Measurements from ENCODE around the gene MANF.
"Not testable (repeated sequence)": the region's sequence is repeated elsewhere in the genome, so short reads cannot be mapped to it uniquely, and the experiment has no call there.

Gene MANF

DNA sequence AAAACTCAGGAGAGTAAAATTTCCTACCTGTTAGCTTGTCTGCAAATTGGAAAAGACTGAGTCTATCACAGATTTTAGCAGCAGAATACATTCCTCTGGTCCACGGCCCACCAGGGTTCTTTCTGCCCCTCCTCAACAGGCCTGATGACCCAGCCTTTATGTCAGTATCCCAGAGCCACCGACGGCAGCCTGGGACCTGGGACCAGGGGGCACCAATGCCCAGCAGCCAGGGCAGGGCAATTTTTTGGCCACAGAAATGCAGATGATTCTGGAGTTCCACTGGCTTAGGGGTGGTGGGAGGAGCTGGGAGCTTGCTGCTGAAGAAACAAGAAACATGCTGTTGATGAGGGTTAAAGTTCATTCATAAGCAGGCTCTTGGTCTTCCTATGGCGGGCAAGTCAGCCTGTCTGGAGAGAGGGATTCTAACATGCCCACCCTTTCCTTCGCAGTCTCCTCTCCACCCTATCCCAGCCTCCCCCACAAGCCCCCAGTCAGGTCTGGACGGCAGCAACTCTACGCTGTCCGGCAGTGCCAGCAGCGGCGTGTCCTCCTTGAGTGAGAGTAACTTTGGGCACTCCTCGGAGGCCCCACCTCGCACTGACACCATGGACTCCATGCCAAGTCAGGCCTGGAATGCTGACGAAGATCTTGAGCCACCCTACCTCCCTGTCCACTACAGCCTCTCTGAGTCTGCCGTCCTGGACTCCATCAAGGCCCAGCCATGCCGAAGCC lies 4.3 kb upstream of the MANF start:
- DNase-seq (no peak), ATAC-seq (no peak)
- Mint-ChIP-seq H3K4me1 (peaks cover 19% of the 10 kb centered on the region), H3K9me3 (no peaks in the 10 kb centered on the region), H3K4me3 (no peak overlapping the region), H3K27me3 (no peaks in the 10 kb centered on the region), H3K36me3 (ENCODE audit: low read depth) (peaks cover 5% of the 10 kb centered on the region), H3K27ac (no peak overlapping the region)

DNA sequence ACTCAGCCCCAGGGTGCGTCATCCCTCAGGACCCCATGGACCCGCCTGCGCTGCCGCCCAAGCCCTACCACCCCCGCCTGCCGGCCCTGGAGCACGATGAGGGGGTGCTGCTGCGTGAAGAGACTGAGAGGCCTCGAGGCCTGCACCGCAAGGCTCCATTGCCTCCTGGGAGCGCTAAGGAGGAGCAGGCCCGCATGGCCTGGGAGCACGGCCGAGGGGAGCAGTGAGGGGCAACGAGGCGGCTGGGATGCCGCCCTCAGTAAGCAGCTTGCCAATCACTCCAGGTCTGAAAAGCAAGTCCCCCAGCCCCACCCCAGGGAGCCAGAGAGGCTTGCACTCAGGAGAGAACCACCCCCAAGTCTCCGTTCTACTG lies 3.8 kb upstream of the MANF start:
- DNase-seq (no peak), ATAC-seq (no peak)
- H3K27me3 Mint-ChIP-seq: no peaks in the 10 kb centered on the region

DNA sequence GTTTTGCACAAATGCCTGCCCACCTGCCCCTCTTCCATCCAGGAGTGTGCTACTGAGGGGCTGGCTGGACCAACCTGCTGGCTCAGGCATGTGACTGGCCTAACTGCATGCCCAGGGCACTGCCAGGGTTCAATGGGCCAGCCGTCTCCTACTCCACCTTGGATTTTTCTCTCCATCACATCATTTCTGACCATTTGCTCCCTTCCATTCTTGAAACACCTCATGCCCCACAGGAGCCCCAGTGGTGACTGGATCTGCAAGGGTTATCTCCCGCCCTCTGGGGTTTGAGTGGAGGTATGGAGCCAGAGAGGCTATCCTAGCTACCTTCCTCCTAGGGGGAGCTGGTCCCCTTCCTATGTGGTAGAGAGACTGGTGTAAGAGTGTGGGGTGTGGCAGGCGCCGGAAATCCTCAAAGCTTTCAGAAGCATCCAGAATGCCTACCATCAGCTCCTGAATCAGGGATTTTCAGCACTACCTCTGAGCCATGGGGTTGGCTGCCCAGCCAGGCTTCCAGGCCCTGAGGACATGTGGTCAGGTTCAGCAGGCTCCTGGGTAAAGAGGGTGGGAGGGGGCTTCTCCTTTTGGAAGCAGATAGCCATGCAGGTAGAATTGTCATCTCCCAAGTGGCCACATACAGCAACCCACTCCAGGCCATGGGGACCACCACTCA lies 2.9 kb upstream of the MANF start:
- Mint-ChIP-seq H3K27me3 (no peaks in the 10 kb centered on the region), H3K9me3 (no peaks in the 10 kb centered on the region), H3K4me1 (peaks cover 33% of the 10 kb centered on the region), H3K4me3 (no peak overlapping the region), H3K36me3 (ENCODE audit: low read depth) (peaks cover 18% of the 10 kb centered on the region), H3K27ac (no peak overlapping the region)
- DNase-seq (no peak), ATAC-seq (no peak)

More for the DNA sequence above, 3.8 kb upstream of the MANF start:
- Mint-ChIP-seq H3K4me3 (no peak overlapping the region), H3K4me1 (peaks cover 24% of the 10 kb centered on the region), H3K27ac (no peak overlapping the region), H3K9me3 (no peaks in the 10 kb centered on the region), H3K36me3 (ENCODE audit: low read depth) (peaks cover 10% of the 10 kb centered on the region)

DNA sequence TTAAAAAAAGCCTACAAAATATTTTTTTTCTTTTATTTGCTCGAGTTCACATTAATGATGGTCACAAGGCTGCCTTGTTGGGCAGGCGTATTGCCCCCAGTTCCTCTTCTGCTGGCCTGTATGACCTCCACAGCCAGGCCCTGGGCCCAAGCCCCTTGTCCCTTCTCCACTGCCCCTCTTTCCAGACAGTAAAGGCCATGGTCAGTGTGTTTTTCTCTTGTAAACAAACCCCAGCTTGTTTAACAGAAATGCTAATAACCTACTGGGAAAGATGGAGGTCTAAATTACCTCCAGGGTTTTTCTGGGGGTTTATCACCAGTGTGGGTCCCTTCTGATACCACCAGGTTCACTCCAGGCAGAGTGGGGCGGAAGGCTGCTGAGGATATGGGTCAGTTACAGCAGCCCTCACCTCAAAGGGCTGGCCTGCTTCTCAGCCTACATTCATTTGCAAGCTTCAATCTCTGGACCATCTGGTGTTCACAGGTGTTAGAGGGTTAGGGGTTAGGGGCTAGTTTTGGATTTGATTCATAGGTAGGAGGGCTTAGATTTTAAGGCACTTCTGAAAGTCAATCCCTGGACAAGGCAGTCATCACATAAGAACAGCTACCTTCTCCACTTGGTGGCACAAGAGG lies 2.0 kb upstream of the MANF start:
- peaks cover 42% of the 10 kb centered on the region for H3K4me1 Mint-ChIP-seq
- H3K36me3 Mint-ChIP-seq (ENCODE audit: low read depth): peaks cover 26% of the 10 kb centered on the region
- ATAC-seq: no peak
- H3K9me3 Mint-ChIP-seq: no peaks in the 10 kb centered on the region
- H3K27me3 Mint-ChIP-seq: no peaks in the 10 kb centered on the region
- H3K4me3 Mint-ChIP-seq: peak overlapping the region; percentile 98
- peak overlapping the region; percentile 99 for H3K27ac Mint-ChIP-seq
- no peak for DNase-seq

DNA sequence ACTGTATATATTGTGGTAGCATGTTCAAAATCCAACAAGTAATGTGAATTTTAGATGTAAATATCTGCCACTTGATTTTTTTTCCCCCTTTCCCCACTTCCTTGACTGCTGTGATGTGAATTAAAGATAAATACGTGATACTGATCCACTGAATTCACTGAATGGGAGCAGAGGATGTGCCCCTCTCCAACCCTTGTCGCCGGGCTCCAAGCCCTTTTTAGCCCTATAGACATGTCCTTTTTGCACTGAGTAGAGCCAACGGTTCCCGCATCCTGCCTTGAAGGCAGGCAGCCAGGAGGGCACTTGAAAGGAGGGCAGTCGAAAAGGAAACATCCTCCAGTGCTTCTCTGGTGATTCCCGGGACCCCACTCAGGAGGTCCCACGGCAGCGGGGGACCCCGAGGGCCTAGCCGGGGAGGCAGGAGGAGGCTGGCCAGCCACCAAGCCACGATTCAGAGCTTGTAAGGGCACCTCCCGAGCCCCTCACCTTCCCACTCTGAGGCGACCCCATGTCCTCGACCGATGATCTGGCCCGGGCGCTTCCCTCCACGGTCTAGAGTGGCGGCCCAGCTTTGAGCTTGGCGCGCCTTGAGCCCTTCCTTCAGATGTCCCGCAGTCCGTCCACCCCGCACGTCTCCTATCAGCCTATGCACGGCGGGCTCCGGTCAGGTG lies 901 bp upstream of the MANF start:
- no peak for ATAC-seq
- H3K27ac Mint-ChIP-seq: peak overlapping the region; percentile 99
- H3K9me3 Mint-ChIP-seq: no peaks in the 10 kb centered on the region
- peaks cover 35% of the 10 kb centered on the region for H3K36me3 Mint-ChIP-seq (ENCODE audit: low read depth)
- peaks cover 51% of the 10 kb centered on the region for H3K4me1 Mint-ChIP-seq
- no peaks in the 10 kb centered on the region for H3K27me3 Mint-ChIP-seq
- H3K4me3 Mint-ChIP-seq: peak overlapping the region; percentile 98
- no peak for DNase-seq

DNA sequence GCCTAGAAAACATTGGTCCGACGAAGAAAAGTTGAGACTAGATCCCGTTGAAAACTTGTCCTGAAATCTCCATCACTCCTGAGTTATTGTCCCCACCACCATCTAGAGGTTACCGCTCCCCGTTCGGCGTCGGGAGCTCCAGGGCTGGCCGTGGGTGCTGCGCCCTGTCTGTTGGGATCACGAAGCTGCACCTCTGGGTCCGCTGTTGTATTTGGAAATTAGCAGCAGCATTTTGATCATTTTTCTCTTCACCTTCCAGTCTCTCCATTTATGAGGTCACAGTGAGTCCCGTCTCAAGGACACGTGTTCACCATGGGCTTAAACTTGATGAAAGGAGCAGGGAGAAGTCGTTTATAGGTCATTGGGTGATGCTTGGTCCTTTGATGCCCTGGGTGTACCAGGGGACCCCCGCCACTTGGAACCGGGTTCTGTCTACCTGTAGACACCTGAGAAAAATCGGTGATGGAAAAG lies 565 bp downstream of the MANF start:
- DNase-seq (no peak), ATAC-seq (no peak)
- Mint-ChIP-seq H3K36me3 (ENCODE audit: low read depth) (peaks cover 37% of the 10 kb centered on the region), H3K9me3 (no peaks in the 10 kb centered on the region), H3K27ac (peak overlapping the region; percentile 99), H3K4me3 (peak overlapping the region; percentile 98), H3K4me1 (peaks cover 59% of the 10 kb centered on the region), H3K27me3 (no peaks in the 10 kb centered on the region)

DNA sequence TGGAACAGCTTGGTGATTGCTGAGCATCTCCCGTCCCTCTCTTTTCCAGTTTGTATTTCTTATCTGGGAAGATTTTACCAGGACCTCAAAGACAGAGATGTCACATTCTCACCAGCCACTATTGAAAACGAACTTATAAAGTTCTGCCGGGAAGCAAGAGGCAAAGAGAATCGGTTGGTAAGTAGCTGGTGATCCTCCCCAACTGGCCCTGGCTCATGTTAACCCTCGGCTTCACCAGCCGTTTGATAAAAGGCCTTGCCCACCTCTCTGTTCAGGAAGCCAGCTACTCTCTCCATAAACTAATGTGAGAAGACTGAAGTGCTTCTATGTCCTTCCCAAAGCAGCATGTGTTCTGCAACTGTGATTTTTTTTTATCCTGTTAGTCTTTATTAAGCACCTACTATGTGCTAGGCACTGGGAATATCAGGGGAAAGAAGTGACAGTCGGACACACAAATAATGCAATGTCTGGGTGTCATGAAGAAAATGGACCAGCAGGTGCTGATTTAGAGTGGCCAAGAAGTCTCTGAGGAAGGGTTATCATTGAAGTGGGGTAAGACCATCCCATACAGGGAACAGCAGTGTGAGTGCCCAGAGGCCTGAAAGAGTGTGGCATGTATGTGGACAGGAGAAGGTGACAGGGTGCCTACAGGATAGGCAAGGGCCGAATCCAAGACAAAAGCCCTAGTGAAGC lies 1.2 kb downstream of the MANF start:
- Mint-ChIP-seq H3K27me3 (no peaks in the 10 kb centered on the region), H3K27ac (peak overlapping the region; percentile 99), H3K4me3 (peak overlapping the region; percentile 98), H3K4me1 (peaks cover 61% of the 10 kb centered on the region), H3K36me3 (ENCODE audit: low read depth) (peaks cover 37% of the 10 kb centered on the region), H3K9me3 (no peaks in the 10 kb centered on the region)
- no peak for ATAC-seq
- no peak for DNase-seq

DNA sequence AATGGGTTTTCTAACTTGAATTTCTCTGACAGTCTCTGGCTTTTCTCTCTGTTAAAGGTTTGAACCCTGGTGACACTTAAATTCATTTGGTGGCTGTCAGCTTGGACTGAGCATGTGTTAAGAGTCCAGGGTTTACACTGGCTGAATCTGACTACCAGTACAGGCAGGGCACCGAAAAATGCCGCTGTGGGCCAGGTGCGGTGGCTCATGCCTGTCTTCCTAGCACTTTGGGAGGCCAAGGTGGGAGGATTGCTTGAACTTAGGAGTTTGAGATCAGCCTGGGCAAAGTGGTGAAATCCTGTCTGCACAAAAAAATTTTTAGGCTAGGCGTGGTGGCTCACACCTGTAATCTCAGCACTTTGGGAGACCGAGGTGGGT lies 1.8 kb downstream of the MANF start:
- no peak for ATAC-seq
- H3K4me3 Mint-ChIP-seq: peak overlapping the region; percentile 98
- no peak for DNase-seq
- H3K4me1 Mint-ChIP-seq: peaks cover 61% of the 10 kb centered on the region
- H3K9me3 Mint-ChIP-seq: no peaks in the 10 kb centered on the region
- H3K36me3 Mint-ChIP-seq (ENCODE audit: low read depth): peaks cover 37% of the 10 kb centered on the region
- peak overlapping the region; percentile 99 for H3K27ac Mint-ChIP-seq
- no peaks in the 10 kb centered on the region for H3K27me3 Mint-ChIP-seq

DNA sequence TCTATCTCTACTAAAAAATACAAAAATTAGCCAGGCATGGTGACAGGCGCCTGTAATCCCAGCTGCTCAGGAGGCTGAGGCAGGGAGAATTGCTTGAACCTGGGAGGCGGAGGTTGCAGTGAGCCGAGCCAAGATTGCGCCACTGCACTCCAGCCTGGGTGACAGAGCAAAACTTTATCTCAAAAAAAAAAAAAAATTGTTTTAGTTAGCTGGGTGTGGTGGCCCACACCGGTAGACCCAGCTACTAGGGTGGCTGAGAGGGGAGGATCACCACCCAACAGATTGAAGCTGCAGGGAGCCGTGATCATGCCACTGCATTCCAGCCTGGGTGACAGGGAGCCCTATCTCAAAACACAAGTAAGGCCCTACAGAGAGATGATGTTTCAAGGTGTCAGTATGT lies 2.2 kb downstream of the MANF start:
- H3K27ac Mint-ChIP-seq: peak overlapping the region; percentile 99
- H3K4me3 Mint-ChIP-seq: peak overlapping the region; percentile 98
- DNase-seq, H3K27me3 Mint-ChIP-seq, ATAC-seq, H3K9me3 Mint-ChIP-seq: not testable (repeated sequence)
- peaks cover 37% of the 10 kb centered on the region for H3K36me3 Mint-ChIP-seq (ENCODE audit: low read depth)
- H3K4me1 Mint-ChIP-seq: peaks cover 63% of the 10 kb centered on the region

DNA sequence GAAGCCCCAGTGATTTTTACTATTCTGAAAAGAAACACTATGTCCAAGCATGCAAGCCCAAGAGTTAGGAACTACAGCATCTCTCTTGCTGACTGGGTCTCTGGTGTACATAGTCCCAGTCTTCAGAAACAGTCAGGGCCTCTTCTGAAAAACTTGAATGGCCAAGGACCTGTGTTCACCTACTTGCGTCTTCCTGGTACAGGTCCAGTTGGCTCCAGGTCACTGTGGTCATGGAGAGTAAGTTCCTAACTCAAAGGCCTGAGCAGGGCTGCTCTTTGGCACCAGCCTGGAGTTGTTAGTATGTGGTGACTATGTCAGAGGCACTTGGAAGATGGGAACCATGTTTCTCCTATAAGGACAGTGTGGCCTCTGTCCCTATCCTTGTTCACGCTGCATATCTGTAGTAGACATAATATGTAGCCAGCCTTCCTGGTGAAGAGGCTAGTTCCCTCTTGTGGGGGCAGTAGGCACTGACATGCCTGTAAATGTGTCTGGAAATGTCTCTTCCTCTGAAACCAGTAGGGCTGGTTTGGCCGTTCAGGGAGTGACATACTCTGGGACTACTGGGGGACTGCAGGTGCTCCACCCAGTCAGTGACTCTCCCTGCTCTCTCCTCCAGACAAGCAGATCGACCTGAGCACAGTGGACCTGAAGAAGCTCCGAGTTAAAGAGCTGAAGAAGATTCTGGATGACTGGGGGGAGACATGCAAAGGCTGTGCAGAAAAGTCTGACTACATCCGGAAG lies 3.4 kb downstream of the MANF start:
- H3K36me3 Mint-ChIP-seq (ENCODE audit: low read depth): peaks cover 47% of the 10 kb centered on the region
- ATAC-seq (no peak), DNase-seq (no peak)
- H3K4me3 Mint-ChIP-seq: peak overlapping the region; percentile 98
- H3K27me3 Mint-ChIP-seq: no peaks in the 10 kb centered on the region
- H3K27ac Mint-ChIP-seq: no peak overlapping the region
- no peaks in the 10 kb centered on the region for H3K9me3 Mint-ChIP-seq
- peaks cover 69% of the 10 kb centered on the region for H3K4me1 Mint-ChIP-seq

DNA sequence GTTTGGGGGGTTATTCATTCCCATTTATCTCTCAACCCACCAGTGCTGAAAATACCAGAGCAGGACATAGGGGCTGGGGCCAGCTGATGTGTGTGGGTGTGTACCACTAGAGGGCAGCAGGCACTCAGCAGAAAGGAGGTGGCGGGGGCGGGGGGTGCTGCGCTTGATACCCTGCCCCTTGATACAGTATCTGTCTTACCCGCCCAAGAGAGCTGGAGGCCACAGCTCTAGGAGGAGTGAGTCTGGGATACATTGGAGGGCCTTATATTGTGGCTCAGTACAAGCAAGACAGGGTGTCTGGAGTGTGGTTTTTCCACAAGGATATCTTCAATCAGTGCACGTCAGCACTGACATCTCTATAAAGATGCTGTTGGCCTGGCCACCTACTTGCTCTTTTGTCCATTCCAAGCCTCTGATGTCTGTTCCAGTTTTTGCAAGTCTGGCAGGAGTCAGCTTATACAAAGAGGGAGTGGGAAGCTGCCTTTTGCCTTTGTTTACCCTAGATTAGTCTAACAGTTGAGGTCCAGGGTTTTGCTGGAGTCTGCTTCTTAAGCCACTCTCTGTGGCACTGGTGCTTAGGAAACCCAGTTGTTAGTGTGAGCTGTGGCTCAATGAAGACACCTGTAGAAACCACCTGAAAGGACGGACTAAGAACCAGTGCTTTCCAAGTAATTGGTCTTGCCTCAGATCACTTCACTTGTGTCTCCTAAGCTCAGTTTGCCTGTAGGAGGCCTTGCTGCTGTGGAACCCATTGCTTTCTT lies 4.5 kb downstream of the MANF start:
- peak overlapping the region; percentile 35 for H3K27ac Mint-ChIP-seq
- H3K4me3 Mint-ChIP-seq: peak overlapping the region; percentile 32
- H3K4me1 Mint-ChIP-seq: peaks cover 74% of the 10 kb centered on the region

DNA sequence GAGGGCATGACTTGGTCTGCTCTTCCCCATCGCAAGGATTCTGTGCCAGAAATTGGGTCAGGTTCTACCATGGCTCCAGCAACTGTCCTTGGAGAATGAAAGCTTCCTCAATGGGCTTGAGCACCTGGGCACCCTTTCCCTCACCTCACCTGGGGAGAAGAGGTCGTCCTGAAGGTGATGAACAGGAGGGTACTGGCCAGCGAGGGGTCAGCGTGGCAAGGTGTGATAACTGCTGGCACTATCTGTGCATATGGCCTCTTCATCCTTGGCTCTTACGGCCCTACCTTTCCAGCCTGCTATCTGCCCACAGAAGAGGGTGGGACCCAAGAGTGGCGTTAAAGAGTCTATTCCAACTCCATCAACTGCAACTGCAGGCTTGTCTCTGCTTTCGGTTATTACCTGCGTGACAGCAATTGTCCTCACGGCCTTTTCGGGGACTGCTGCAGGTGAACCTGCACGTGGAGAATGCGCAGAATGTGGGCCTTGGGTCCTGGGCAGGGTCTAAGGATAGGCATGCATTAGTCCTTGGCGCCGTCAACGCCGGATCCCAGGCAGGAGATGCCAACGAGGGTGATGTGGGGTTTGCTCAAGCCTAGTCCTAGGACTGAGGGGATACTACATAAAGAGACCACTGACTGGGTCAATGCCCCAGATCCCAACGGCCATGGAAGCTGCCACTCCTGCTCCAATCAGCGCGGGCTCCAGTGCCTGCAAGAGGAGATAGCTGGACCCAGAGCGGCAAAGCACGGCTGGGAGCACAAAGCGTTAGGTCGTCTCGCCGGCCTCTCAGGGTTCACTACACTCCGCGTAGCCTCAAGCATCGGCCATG lies 5.4 kb downstream of the MANF start:
- ATAC-seq (no peak), DNase-seq (no peak)
- Mint-ChIP-seq H3K4me3 (peak overlapping the region; percentile 69), H3K9me3 (no peaks in the 10 kb centered on the region), H3K27ac (peak overlapping the region; percentile 67), H3K27me3 (no peaks in the 10 kb centered on the region), H3K4me1 (peaks cover 81% of the 10 kb centered on the region), H3K36me3 (ENCODE audit: low read depth) (peaks cover 63% of the 10 kb centered on the region)

More for the DNA sequence above, 4.5 kb downstream of the MANF start:
- Mint-ChIP-seq H3K36me3 (ENCODE audit: low read depth) (peaks cover 57% of the 10 kb centered on the region), H3K27me3 (no peaks in the 10 kb centered on the region), H3K9me3 (no peaks in the 10 kb centered on the region)
- ATAC-seq (no peak), DNase-seq (peak; percentile 57)

All from activated naive CD8-positive, alpha-beta T cell treated with anti-CD3 and anti-CD28 coated beads, Interleukin-2, amount 50 U/mL, for 24 hours (primary cell).